ENCODE measurements around the gene PCDHGA1.
A peak's percentile ranks its signal among the peaks of the same experiment; 100 is the strongest.
"Not testable (repeated sequence)": the region's sequence is repeated elsewhere in the genome, so short reads cannot be mapped to it uniquely, and the experiment has no call there.

Gene PCDHGA1

GRCh38 chr5:141359790-141360426 is 29.6 kb downstream of the PCDHGA1 start, which contains the start of gene PCDHGB2:
PCDHGB2 (plus strand) TSS chr5:141359994; CDS start chr5:141360136, 142 bp downstream.
- peak within 1 kb of the TSS; percentile 50 for H3K27ac Mint-ChIP-seq
- peak within 1 kb of the TSS; percentile 83 for H3K4me3 Mint-ChIP-seq
- H3K9me3 Mint-ChIP-seq, result peaks cover 42% of the 10 kb centered on the region
- peaks cover 4% of the 10 kb centered on the region for H3K4me1 Mint-ChIP-seq (ENCODE audit: low read depth)
- H3K36me3 Mint-ChIP-seq (ENCODE audit: low read depth), result peaks cover 8% of the 10 kb centered on the region
- H3K27me3 Mint-ChIP-seq (ENCODE audit: low read depth), result peaks cover 42% of the 10 kb centered on the region

GRCh38 chr5:141360685-141361084 is 30.4 kb downstream of the PCDHGA1 start:
- peaks cover 8% of the 10 kb centered on the region for H3K36me3 Mint-ChIP-seq (ENCODE audit: low read depth)
- no peak overlapping the region for H3K27ac Mint-ChIP-seq
- peaks cover 48% of the 10 kb centered on the region for H3K27me3 Mint-ChIP-seq (ENCODE audit: low read depth)
- peak overlapping the region; percentile 14 for H3K4me3 Mint-ChIP-seq
- peaks cover 4% of the 10 kb centered on the region for H3K4me1 Mint-ChIP-seq (ENCODE audit: low read depth)
- peaks cover 44% of the 10 kb centered on the region for H3K9me3 Mint-ChIP-seq

- Mint-ChIP-seq H3K36me3 (ENCODE audit: low read depth) (peaks cover 8% of the 10 kb centered on the region), H3K9me3 (peaks cover 40% of the 10 kb centered on the region), H3K27ac (no peak overlapping the region), H3K27me3 (ENCODE audit: low read depth) (peaks cover 46% of the 10 kb centered on the region), H3K4me3 (no peak overlapping the region), H3K4me1 (ENCODE audit: low read depth) (peaks cover 4% of the 10 kb centered on the region)
These were observed 32.4 kb downstream of the PCDHGA1 start for GRCh38 chr5:141362719-141363118.

- peaks cover 40% of the 10 kb centered on the region for H3K9me3 Mint-ChIP-seq
- no peak within 1 kb of the TSS for H3K4me3 Mint-ChIP-seq
- H3K36me3 Mint-ChIP-seq (ENCODE audit: low read depth), result peaks cover 8% of the 10 kb centered on the region
- H3K4me1 Mint-ChIP-seq (ENCODE audit: low read depth), result peaks cover 4% of the 10 kb centered on the region
- H3K27me3 Mint-ChIP-seq (ENCODE audit: low read depth), result peaks cover 46% of the 10 kb centered on the region
- no peak within 1 kb of the TSS for H3K27ac Mint-ChIP-seq
These were observed 33.8 kb downstream of the PCDHGA1 start, which contains the start of gene PCDHGA5 for GRCh38 chr5:141363952-141364660. PCDHGA5 (plus strand) TSS chr5:141364162; CDS start chr5:141364331, 169 bp downstream.

- H3K4me3 Mint-ChIP-seq, result no peak overlapping the region
- peaks cover 4% of the 10 kb centered on the region for H3K4me1 Mint-ChIP-seq (ENCODE audit: low read depth)
- peaks cover 40% of the 10 kb centered on the region for H3K27me3 Mint-ChIP-seq (ENCODE audit: low read depth)
- peaks cover 6% of the 10 kb centered on the region for H3K36me3 Mint-ChIP-seq (ENCODE audit: low read depth)
- H3K27ac Mint-ChIP-seq, result no peak overlapping the region
- peaks cover 31% of the 10 kb centered on the region for H3K9me3 Mint-ChIP-seq
These were observed 35.9 kb downstream of the PCDHGA1 start for GRCh38 chr5:141366016-141366896.

- Mint-ChIP-seq H3K36me3 (ENCODE audit: low read depth) (peaks cover 2% of the 10 kb centered on the region), H3K4me1 (ENCODE audit: low read depth) (peaks cover 2% of the 10 kb centered on the region), H3K4me3 (peak within 1 kb of the TSS; percentile 70), H3K27me3 (ENCODE audit: low read depth) (peaks cover 26% of the 10 kb centered on the region), H3K27ac (no peak within 1 kb of the TSS), H3K9me3 (peaks cover 38% of the 10 kb centered on the region)
These were observed 39.9 kb downstream of the PCDHGA1 start, which contains the start of gene PCDHGB3 for GRCh38 chr5:141369994-141370848. PCDHGB3 (plus strand) TSS chr5:141370242; CDS start chr5:141370395, 153 bp downstream.

- peaks cover 2% of the 10 kb centered on the region for H3K4me1 Mint-ChIP-seq (ENCODE audit: low read depth)
- no peak overlapping the region for H3K4me3 Mint-ChIP-seq
- peaks cover 16% of the 10 kb centered on the region for H3K27me3 Mint-ChIP-seq (ENCODE audit: low read depth)
- peaks cover 2% of the 10 kb centered on the region for H3K36me3 Mint-ChIP-seq (ENCODE audit: low read depth)
- H3K27ac Mint-ChIP-seq, result no peak overlapping the region
- peaks cover 36% of the 10 kb centered on the region for H3K9me3 Mint-ChIP-seq
These were observed 41.5 kb downstream of the PCDHGA1 start for GRCh38 chr5:141371572-141372475.

GRCh38 chr5:141373673-141374317 is 43.5 kb downstream of the PCDHGA1 start, which contains the start of gene PCDHGA6:
PCDHGA6 (plus strand) TSS chr5:141373891; CDS start chr5:141374084, 193 bp downstream.
- H3K4me3 Mint-ChIP-seq, result peak within 1 kb of the TSS; percentile 15
- H3K36me3 Mint-ChIP-seq (ENCODE audit: low read depth), result peaks cover 2% of the 10 kb centered on the region
- H3K9me3 Mint-ChIP-seq, result peaks cover 40% of the 10 kb centered on the region
- H3K27me3 Mint-ChIP-seq (ENCODE audit: low read depth), result peaks cover 16% of the 10 kb centered on the region
- peaks cover 2% of the 10 kb centered on the region for H3K4me1 Mint-ChIP-seq (ENCODE audit: low read depth)
- peak within 1 kb of the TSS; percentile 22 for H3K27ac Mint-ChIP-seq

GRCh38 chr5:141374627-141375026 is 44.3 kb downstream of the PCDHGA1 start:
- Mint-ChIP-seq H3K36me3 (ENCODE audit: low read depth) (peaks cover 2% of the 10 kb centered on the region), H3K27me3 (ENCODE audit: low read depth) (peaks cover 16% of the 10 kb centered on the region), H3K4me1 (ENCODE audit: low read depth) (peaks cover 2% of the 10 kb centered on the region), H3K4me3 (no peak overlapping the region), H3K9me3 (peaks cover 40% of the 10 kb centered on the region), H3K27ac (no peak overlapping the region)

GRCh38 chr5:141375444-141376155 is 45.3 kb downstream of the PCDHGA1 start:
- Mint-ChIP-seq H3K27me3 (ENCODE audit: low read depth) (peaks cover 18% of the 10 kb centered on the region), H3K9me3 (peaks cover 40% of the 10 kb centered on the region)
- not testable (repeated sequence) for H3K4me3 Mint-ChIP-seq; H3K4me1 Mint-ChIP-seq (ENCODE audit: low read depth); H3K36me3 Mint-ChIP-seq (ENCODE audit: low read depth); H3K27ac Mint-ChIP-seq

- H3K27ac Mint-ChIP-seq, result no peak within 1 kb of the TSS
- H3K27me3 Mint-ChIP-seq (ENCODE audit: low read depth), result peaks cover 31% of the 10 kb centered on the region
- peak within 1 kb of the TSS; percentile 78 for H3K4me3 Mint-ChIP-seq
- H3K36me3 Mint-ChIP-seq (ENCODE audit: low read depth), result no peaks in the 10 kb centered on the region
- no peaks in the 10 kb centered on the region for H3K4me1 Mint-ChIP-seq (ENCODE audit: low read depth)
- H3K9me3 Mint-ChIP-seq, result peaks cover 30% of the 10 kb centered on the region
These were observed 52.4 kb downstream of the PCDHGA1 start, which contains the start of gene PCDHGA7 for GRCh38 chr5:141382469-141383294. PCDHGA7 (plus strand) TSS chr5:141382742; CDS start chr5:141382900, 158 bp downstream.
